ENCODE results near the gene CCDC141. TPM values are rescaled to one million over a fixed set of nuclear protein-coding genes. Genes with fewer than 3 reads are reported as not detected.

CCDC141 gene
- total and polyA plus RNA-seq, 12 donors, result 0.34 to 42.1 (median 1.4) TPM

DNA sequence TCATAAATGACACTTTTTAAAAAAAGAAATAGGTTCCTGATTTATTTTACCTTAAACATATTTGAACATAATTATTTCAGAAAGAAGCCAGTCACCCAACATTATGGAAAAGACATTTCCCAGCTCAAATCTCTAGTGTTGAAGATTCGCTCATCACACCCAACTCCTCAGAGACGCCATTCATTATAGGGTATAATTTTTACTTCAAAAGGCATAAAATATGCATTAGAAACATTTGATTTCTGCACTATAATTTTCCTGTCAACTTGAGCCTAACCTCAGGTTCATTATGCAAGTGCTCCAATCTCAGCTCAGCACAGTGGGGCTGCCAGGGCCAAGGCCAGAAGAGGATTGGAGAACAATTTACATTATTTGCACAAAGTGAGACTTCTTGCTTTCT is 183.9 kb downstream of the CCDC141 start:
- intact Hi-C loops (cut with DNase I), result no loop called here
- no peak for DNase-seq
- Histone ChIP-seq H3K27ac (no peak overlapping the region), H3K4me3 (no peak overlapping the region), H3K36me3 (replicated peaks in 1 of 2) (no peaks in the 10 kb centered on the region), H3K4me1 (replicated peaks in 1 of 2) (peaks cover 0 to 16% of the 10 kb centered on the region in 2 donors), H3K27me3 (no peaks in the 10 kb centered on the region), H3K9me3 (replicated peaks in 1 of 3) (no peaks in the 10 kb centered on the region)
- TF ChIP-seq POLR2A (IDR thresholded peaks at IDR 0.05), result no peak
- TF ChIP-seq, protein P1, sequence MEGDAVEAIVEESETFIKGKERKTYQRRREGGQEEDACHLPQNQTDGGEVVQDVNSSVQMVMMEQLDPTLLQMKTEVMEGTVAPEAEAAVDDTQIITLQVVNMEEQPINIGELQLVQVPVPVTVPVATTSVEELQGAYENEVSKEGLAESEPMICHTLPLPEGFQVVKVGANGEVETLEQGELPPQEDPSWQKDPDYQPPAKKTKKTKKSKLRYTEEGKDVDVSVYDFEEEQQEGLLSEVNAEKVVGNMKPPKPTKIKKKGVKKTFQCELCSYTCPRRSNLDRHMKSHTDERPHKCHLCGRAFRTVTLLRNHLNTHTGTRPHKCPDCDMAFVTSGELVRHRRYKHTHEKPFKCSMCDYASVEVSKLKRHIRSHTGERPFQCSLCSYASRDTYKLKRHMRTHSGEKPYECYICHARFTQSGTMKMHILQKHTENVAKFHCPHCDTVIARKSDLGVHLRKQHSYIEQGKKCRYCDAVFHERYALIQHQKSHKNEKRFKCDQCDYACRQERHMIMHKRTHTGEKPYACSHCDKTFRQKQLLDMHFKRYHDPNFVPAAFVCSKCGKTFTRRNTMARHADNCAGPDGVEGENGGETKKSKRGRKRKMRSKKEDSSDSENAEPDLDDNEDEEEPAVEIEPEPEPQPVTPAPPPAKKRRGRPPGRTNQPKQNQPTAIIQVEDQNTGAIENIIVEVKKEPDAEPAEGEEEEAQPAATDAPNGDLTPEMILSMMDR (IDR thresholded peaks at IDR 0.05), result no peak
- 87 to 96% (median 94%) methylated on average over 2 of the region's 2 CpGs for WGBS, 4 donors

GRCh38 chr2:178865146-178865936 is 184.6 kb downstream of the CCDC141 start:
- DNase-seq, result peak in 4 of 7 donors; percentile 16 to 47 (median 30)
- TF ChIP-seq POLR2A (IDR thresholded peaks at IDR 0.05), result no peak
- TF ChIP-seq, protein P1 (IDR thresholded peaks at IDR 0.05), result no peak
- intact Hi-C loops (cut with DNase I), result no loop called here
- H3K27me3 ChIP-seq, result no peaks in the 10 kb centered on the region
- peaks cover 0 to 16% of the 10 kb centered on the region in 2 donors for H3K4me1 ChIP-seq (replicated peaks in 1 of 2)
- 47 to 58% (median 54%) methylated on average over 7 of the region's 7 CpGs for WGBS, 4 donors
- no peak overlapping the region for H3K4me3 ChIP-seq
- no peaks in the 10 kb centered on the region for H3K36me3 ChIP-seq (replicated peaks in 1 of 2)
- no peaks in the 10 kb centered on the region for H3K9me3 ChIP-seq (replicated peaks in 1 of 3)
- no peak overlapping the region for H3K27ac ChIP-seq

DNA sequence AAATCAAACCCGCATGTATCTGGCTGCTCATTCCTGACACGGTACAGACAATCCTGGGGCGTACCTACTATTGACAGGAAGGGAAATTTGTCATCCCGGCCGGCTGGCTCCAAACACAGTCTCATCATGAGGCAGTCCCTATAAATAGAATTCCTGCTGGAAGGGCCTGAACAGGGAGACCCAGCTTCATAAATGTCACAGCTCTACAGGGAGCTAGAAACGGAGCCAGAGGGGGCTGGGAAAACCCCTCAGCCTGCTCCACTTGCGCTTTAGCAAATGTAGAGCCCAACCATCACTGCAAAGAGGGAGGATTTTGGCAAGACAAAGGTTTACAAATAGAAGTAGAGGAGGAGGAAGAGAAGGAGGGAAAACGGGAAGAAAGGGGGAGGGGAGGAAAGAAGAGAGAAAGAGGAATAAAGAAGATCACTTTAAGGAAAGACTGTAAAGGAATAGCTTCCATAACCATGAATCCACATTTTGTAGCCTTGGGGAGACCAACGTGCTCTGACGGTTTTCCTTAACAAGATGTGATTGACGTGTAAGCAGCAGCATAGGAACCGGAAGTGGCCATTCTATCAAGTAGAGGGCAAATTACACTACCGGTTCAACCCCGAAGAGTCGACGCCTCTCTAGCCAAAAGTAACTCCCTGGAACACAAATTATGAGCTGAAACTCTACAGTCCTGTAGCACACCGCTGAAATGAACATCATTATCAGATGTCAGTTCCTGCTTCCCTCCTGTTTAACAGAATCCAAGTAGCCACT is 185.9 kb downstream of the CCDC141 start:
- Histone ChIP-seq H3K27me3 (no peaks in the 10 kb centered on the region), H3K27ac (peak overlapping the region in 2 of 5 donors; percentile 24 to 50), H3K4me1 (replicated peaks in 1 of 2) (peaks cover 0 to 16% of the 10 kb centered on the region in 2 donors), H3K4me3 (peak overlapping the region in 1 of 4 donors; percentile 39), H3K36me3 (replicated peaks in 1 of 2) (no peaks in the 10 kb centered on the region), H3K9me3 (replicated peaks in 1 of 3) (no peaks in the 10 kb centered on the region)
- TF ChIP-seq, protein P1 (IDR thresholded peaks at IDR 0.05), result no peak
- TF ChIP-seq POLR2A (IDR thresholded peaks at IDR 0.05), result no peak
- DNase-seq, result peak; percentile 32 to 75 (median 43)
- intact Hi-C loops (cut with DNase I), result no loop called here
- WGBS, 4 donors, result 47 to 52% (median 48%) methylated on average over 17 of the region's 17 CpGs

DNA sequence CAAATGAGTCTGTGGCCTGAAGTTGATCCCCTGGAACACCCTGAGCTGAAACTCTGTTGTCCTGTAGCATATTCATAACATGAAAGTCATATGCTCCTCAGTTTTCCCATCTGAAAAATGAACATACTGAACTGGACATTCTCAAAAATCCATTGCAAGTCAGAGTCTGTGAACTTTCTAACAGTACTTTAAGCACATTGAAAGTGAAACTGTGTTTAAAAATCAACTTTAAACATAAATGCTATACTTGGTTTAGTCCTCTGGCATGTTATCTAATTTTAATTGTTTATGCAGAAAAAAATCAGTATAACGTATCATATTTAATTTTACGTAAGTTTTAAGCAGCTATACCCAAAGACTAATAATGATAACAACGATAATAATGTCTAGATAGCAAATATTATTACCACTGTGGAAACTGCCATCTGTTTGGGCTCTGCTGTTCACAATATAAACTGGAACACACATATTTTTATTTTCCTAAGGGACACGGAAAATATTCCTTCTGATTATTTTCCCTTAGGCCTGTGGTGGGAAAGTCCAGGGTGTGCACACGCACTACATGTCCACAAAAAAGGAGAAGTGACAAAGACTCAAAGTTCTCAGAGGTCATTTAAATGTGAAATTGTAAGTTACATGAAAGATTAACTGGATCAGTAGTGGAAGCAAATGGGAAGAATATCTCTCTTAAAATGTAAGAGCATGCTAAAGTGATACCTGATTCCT is 186.6 kb downstream of the CCDC141 start:
- H3K27ac ChIP-seq, result peak overlapping the region in 2 of 5 donors; percentile 24 to 50
- DNase-seq, result no peak
- peak overlapping the region in 1 of 4 donors; percentile 39 for H3K4me3 ChIP-seq
- TF ChIP-seq, protein P1 (IDR thresholded peaks at IDR 0.05), result no peak
- no peak for TF ChIP-seq POLR2A (IDR thresholded peaks at IDR 0.05)
- no peaks in the 10 kb centered on the region for H3K36me3 ChIP-seq (replicated peaks in 1 of 2)
- intact Hi-C loops (cut with DNase I), result no loop called here
- no peaks in the 10 kb centered on the region for H3K9me3 ChIP-seq (replicated peaks in 1 of 3)
- WGBS, 4 donors, result 62 to 69% (median 63%) methylated on average over 5 of the region's 5 CpGs
- H3K4me1 ChIP-seq (replicated peaks in 1 of 2), result peaks cover 0 to 16% of the 10 kb centered on the region in 2 donors
- H3K27me3 ChIP-seq, result no peaks in the 10 kb centered on the region
